Smooth muscle cell (in vitro differentiated cells): Measurements from ENCODE around the gene CRB2. TPM values are rescaled to one million over a fixed set of nuclear protein-coding genes. Genes with fewer than 3 reads are reported as not detected.

Experiments used
- DNase-seq: peaks from one replicate; lab custom pipeline; 2025; ENCODE audit not compliant: unreplicated experiment; lab: John Stamatoyannopoulos, UW
- H2AFZ ChIP-seq: fragments of 200-600 bp; sonication (generic); 2 replicates; pipeline ENCODE4 v1.6.0; 2016; ENCODE audit warnings: antibody characterized with exemption, low read depth, mild to moderate bottlenecking
- H3F3A ChIP-seq: fragments of 200-600 bp; sonication (generic); 2 replicates; pipeline ENCODE4 v1.6.0; 2017; ENCODE audit warnings: antibody characterized with exemption, low read depth
- H3K27ac ChIP-seq: fragments of 200-600 bp; sonication (generic); 2 replicates; pipeline ENCODE4 v1.5.1; 2016; ENCODE audit warnings: low read depth, mild to moderate bottlenecking
- H3K27me3 ChIP-seq: fragments of 200-600 bp; sonication (generic); 2 replicates; pipeline ENCODE4 v1.6.1; 2016; ENCODE audit warnings: low read depth, mild to moderate bottlenecking
- H3K36me3 ChIP-seq: fragments of 200-600 bp; sonication (generic); 2 replicates; pipeline ENCODE4 v1.5.1; 2016; ENCODE audit warnings: low read depth
- H3K4me1 ChIP-seq: fragments of 200-600 bp; sonication (generic); 2 replicates; pipeline ENCODE4 v1.5.1; 2016; ENCODE audit warnings: low read depth
- H3K4me2 ChIP-seq: fragments of 200-600 bp; sonication (generic); 2 replicates; pipeline ENCODE4 v1.6.0; 2016; ENCODE audit warnings: mild to moderate bottlenecking
- H3K4me3 ChIP-seq: fragments of 200-600 bp; sonication (generic); 2 replicates; pipeline ENCODE4 v1.5.1; 2016; ENCODE audit warnings: mild to moderate bottlenecking
- H3K79me2 ChIP-seq: fragments of 200-600 bp; sonication (generic); 2 replicates; pipeline ENCODE4 v1.6.0; 2016; ENCODE audit warnings: low read depth, mild to moderate bottlenecking
- H3K9ac ChIP-seq: fragments of 200-600 bp; sonication (generic); 2 replicates; pipeline ENCODE4 v1.6.0; 2016; ENCODE audit warnings: low read depth
- H3K9me3 ChIP-seq: fragments of 200-600 bp; sonication (generic); replicated peaks from 2 replicates; pipeline ENCODE4 v1.5.1; 2016; ENCODE audit warnings: low read depth
- H4K20me1 ChIP-seq: fragments of 200-600 bp; sonication (generic); 2 replicates; pipeline ENCODE4 v1.6.0; 2016; ENCODE audit warnings: low read depth
- WGBS: methylation state at CpG from one replicate; pipeline ENCODE4 v1.1.7; 2016; ENCODE audit warnings: low lambda C conversion rate; 5-methylcytosine and 5-hydroxymethylcytosine counted together
- polyA plus RNA-seq: library from polyadenylated mRNA; unstranded; fragments of >200 nt; fragmentation: Nextera tagmentation; extraction: Ambion mirVana; gene quantifications from 2 replicates; pipeline ENCODE4 v1.2.1, GENCODE V29; 2016
- total RNA-seq: library from RNA; depleted of rRNA; stranded (reverse); fragments of >200 nt; gene quantifications from 2 replicates; pipeline ENCODE4 v1.2.3, GENCODE V29; 2014
- TF ChIP-seq, protein P1 (sequence below): fragments of 200-600 bp; sonication (generic); IDR thresholded peaks from 2 replicates; pipeline ENCODE4 v1.5.1; 2017; ENCODE audit warnings: borderline replicate concordance, mild to moderate bottlenecking, antibody characterized with exemption; ENCODE audit not compliant: insufficient read depth, poor library complexity, severe bottlenecking

The CRB2 gene
- total and polyA plus RNA-seq, 2 experiments from 2014 or later, result 1.7 to 3.1 TPM

DNA sequence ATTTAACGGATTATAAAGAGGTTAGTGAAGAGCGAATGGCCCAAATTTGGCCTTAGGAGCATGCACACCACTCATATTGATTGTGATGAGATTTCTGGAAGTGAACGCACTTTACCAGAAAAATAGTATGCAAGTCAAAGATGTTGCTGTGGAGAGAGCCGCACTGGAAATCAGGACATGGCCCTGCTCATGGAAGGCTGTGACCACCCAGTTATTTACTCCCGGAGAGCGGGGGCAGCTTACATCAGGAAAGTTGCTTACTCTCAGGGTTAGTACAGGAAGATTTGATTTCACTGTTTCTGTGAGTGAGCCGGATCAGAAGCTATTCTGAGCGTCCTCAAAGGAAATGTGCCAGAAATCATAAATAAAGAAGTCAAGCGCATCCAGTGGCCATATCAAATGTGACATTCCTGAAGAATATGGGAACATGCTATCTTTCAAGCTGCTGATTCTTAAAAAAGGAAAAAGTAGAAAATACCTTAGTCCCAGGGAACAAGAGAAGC is 44.7 kb upstream of the CRB2 start:
- no peak for DNase-seq
- TF ChIP-seq, protein P1, sequence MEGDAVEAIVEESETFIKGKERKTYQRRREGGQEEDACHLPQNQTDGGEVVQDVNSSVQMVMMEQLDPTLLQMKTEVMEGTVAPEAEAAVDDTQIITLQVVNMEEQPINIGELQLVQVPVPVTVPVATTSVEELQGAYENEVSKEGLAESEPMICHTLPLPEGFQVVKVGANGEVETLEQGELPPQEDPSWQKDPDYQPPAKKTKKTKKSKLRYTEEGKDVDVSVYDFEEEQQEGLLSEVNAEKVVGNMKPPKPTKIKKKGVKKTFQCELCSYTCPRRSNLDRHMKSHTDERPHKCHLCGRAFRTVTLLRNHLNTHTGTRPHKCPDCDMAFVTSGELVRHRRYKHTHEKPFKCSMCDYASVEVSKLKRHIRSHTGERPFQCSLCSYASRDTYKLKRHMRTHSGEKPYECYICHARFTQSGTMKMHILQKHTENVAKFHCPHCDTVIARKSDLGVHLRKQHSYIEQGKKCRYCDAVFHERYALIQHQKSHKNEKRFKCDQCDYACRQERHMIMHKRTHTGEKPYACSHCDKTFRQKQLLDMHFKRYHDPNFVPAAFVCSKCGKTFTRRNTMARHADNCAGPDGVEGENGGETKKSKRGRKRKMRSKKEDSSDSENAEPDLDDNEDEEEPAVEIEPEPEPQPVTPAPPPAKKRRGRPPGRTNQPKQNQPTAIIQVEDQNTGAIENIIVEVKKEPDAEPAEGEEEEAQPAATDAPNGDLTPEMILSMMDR, result no peak
- 92% methylated on average over 9 of the region's 9 CpGs for WGBS
- H3K4me2 ChIP-seq, result no peak overlapping the region
- no peak overlapping the region for H3K4me3 ChIP-seq
- H3K4me1 ChIP-seq, result no peaks in the 10 kb centered on the region
- no peak overlapping the region for H2AFZ ChIP-seq
- no peaks in the 10 kb centered on the region for H4K20me1 ChIP-seq
- no peaks in the 10 kb centered on the region for H3K79me2 ChIP-seq
- no peak overlapping the region for H3K27ac ChIP-seq
- H3K9me3 ChIP-seq, result no peaks in the 10 kb centered on the region
- no peak overlapping the region for H3K9ac ChIP-seq
- H3K27me3 ChIP-seq, result no peaks in the 10 kb centered on the region
- no peaks in the 10 kb centered on the region for H3F3A ChIP-seq
- no peaks in the 10 kb centered on the region for H3K36me3 ChIP-seq

DNA sequence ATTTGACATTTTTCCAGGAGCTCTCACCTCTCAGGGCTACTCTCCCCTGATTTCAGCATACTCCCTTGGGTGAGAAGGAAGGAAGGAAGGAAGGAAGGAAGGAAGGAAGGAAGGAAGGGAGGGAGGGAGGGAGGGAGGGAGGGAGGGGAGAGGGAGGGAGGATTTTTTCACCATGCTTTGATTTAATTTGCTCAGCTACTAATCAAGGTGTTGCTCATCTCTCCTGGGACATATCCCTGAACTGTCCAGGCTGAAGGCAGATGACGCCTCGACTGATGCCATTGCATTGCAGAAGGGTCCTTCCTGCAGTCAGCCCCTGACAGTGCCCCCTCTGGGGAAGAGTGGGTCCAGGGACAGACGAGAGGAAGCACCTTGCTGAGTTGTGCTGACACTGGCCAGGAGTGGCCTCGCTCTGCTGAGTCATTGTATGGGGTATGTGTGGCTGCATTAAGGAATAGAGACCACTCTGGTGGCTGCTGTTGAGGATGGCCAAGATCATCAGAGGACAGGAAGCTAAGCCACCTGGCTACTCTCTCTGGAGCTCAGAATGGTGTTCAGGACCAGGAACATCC is 43.6 kb upstream of the CRB2 start:
- Histone ChIP-seq H3K4me2 (no peak overlapping the region), H3K9me3 (no peaks in the 10 kb centered on the region), H3K36me3 (no peaks in the 10 kb centered on the region), H3K9ac (no peak overlapping the region), H3K27ac (no peak overlapping the region), H3K4me3 (no peak overlapping the region), H3K27me3 (no peaks in the 10 kb centered on the region), H3F3A (no peaks in the 10 kb centered on the region), H2AFZ (no peak overlapping the region), H3K4me1 (no peaks in the 10 kb centered on the region), H3K79me2 (no peaks in the 10 kb centered on the region), H4K20me1 (no peaks in the 10 kb centered on the region)
- TF ChIP-seq, protein P1, result no peak
- WGBS, result 64% methylated on average over 4 of the region's 4 CpGs
- no peak for DNase-seq

GRCh38 chr9:123314617-123315016 is 41.4 kb upstream of the CRB2 start:
- no peak overlapping the region for H3K27ac ChIP-seq
- no peaks in the 10 kb centered on the region for H3K36me3 ChIP-seq
- H2AFZ ChIP-seq, result no peak overlapping the region
- H3K27me3 ChIP-seq, result no peaks in the 10 kb centered on the region
- no peak for DNase-seq
- no peaks in the 10 kb centered on the region for H3K79me2 ChIP-seq
- 96% methylated on average over 6 of the region's 6 CpGs for WGBS
- no peaks in the 10 kb centered on the region for H3F3A ChIP-seq
- H3K9ac ChIP-seq, result no peak overlapping the region
- TF ChIP-seq, protein P1, result no peak
- H3K4me2 ChIP-seq, result no peak overlapping the region
- H3K4me3 ChIP-seq, result no peak overlapping the region
- H3K9me3 ChIP-seq, result no peaks in the 10 kb centered on the region
- H4K20me1 ChIP-seq, result no peaks in the 10 kb centered on the region
- H3K4me1 ChIP-seq, result no peaks in the 10 kb centered on the region

DNA sequence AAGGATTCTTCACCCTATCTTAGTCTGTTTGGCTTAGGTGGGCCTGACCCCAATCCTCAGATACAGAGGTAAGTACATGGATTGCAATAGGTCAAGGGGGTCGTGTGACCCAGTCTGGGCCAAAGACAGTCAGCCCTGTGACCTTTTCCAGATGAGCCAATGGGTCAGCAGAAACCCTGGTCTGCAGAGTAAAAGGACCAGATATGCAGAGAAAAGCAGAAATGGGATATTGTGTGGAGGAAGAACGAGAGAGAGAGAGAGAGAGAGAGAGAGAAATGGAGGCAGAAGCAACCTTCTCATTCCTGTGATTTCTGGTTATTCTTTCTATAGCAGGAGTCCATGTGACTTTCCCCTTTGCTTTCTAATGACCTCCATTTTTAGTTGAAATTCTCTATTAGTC is 40.4 kb upstream of the CRB2 start:
- Histone ChIP-seq H3K36me3 (no peaks in the 10 kb centered on the region), H3K9ac (no peak overlapping the region), H3K79me2 (no peaks in the 10 kb centered on the region), H3K4me3 (no peak overlapping the region), H3K27ac (no peak overlapping the region), H3K27me3 (no peaks in the 10 kb centered on the region), H4K20me1 (no peaks in the 10 kb centered on the region), H2AFZ (no peak overlapping the region), H3K4me2 (no peak overlapping the region), H3K9me3 (no peaks in the 10 kb centered on the region), H3F3A (no peaks in the 10 kb centered on the region), H3K4me1 (no peaks in the 10 kb centered on the region)
- TF ChIP-seq, protein P1, result no peak
- no peak for DNase-seq
- WGBS, result 75% methylated on average over 2 of the region's 2 CpGs
